Breast epithelium (tissue), 3 donors: ENCODE data around the gene DSCAM.

Experiments
- CTCF ChIP-seq, 3 donors: fragments of 450-650 bp; IDR thresholded peaks; one replicate each; pipeline ENCODE4 v1.5.1; 2016 to 2017; ENCODE audit warnings: antibody characterized with exemption in 3 of 3, mild to moderate bottlenecking in 3 of 3, moderate library complexity in 3 of 3
- POLR2A ChIP-seq: fragments of 450-650 bp; IDR thresholded peaks from one replicate; pipeline ENCODE4 v1.6.1; 2016; ENCODE audit warnings: antibody characterized with exemption, mild to moderate bottlenecking, moderate library complexity
- POLR2AphosphoS5 ChIP-seq, 3 donors: sonication (generic); formaldehyde crosslinking; IDR thresholded peaks; one replicate each; pipeline ENCODE4 v1.6.1; 2017; ENCODE audit warnings: antibody characterized with exemption in 3 of 3

GRCh38 chr21:40575976-40576375 is 271.0 kb downstream of the DSCAM start:
- TF ChIP-seq CTCF (IDR thresholded peaks at IDR 0.05), result no peak
- no peak for TF ChIP-seq POLR2AphosphoS5 (IDR thresholded peaks at IDR 0.05)
- TF ChIP-seq POLR2A, result no peak
